Measurements from ENCODE around the gene CFTR. TPM values are rescaled to one million over a fixed set of nuclear protein-coding genes. Genes with fewer than 3 reads are reported as not detected.
"Not testable (repeated sequence)": the region's sequence is repeated elsewhere in the genome, so short reads cannot be mapped to it uniquely, and the experiment has no call there.

The CFTR gene
- total RNA-seq, 1 donor from 2014 or later, result 1.2 TPM

DNA sequence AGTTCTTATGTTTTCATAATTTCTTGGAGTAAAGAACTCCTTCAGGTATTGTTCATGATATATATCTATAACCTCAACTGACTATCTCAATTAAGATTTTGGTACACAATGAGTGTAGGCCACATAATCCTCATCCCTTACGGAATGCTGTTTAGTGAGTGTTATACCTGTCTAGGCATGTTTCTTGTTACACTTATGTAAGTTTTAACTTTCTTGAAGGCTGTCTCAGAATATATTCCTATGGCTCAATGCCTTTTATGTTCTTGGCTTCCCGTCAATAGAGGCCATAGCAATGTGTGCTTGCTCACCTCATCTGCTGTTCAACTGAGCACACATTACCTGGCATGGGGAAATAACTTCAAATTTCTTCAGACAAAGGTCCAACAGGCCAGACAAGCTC is 208.3 kb downstream of the CFTR start:
- DNase-seq, result no peak

DNA sequence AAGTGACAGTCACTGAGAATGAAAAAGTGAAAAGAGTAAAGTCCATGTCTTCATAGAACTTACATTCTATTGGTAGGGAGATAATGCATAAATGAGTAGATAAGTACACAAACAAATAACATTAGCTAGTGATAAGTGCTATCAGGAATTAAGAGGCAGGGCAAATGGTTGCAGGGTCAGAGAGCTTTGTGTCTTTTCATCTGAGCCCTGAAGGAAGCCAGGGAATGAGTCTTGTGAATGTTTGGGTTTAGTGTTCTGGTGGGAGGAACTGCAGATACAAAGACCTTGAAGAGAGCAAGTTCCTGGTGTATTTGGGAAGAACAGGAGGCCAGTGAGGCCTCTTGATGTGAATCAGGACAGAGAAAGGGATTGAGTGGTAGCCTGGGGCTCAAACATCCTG is 209.6 kb downstream of the CFTR start:
- no peak for DNase-seq

DNA sequence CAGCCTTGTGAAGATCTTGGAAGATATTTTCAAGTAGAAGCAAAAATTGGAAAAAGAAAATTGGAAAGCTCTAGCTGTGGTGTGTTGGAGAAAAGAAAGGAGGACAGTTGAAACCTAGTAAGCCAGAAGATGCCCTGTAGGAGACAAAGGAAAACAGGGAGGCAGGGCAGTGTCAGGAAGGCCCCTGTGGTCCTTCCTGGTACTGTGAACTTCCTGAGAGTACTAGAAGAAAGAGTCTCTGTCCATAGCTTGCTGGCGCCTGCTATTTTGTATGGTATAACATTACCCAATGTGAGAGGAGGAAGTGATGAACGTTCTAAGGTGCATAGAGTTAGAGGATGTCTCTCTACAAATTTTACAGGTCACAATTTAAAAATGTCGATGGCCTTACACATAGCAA is 210.3 kb downstream of the CFTR start:
- no peak for DNase-seq

DNA sequence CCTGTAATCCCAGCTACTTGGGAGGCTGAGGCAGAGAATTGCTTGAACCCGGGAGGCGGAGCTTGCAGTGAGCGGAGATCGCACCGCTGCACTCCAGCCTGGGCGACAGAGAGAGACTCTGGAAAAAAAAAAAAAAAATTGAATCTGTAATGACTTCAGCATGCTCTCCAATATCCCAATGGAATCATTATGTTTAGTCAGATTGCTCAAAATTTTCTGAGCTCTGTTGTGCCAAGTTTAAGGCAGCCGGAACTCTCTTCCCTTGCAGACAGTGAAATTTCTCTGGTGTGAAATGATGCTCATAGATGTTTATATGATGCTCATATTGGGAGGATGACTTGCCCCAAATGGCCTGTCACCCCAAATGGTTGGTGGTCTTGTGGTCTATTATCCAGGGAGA is 212.5 kb downstream of the CFTR start:
- no peak for DNase-seq

DNA sequence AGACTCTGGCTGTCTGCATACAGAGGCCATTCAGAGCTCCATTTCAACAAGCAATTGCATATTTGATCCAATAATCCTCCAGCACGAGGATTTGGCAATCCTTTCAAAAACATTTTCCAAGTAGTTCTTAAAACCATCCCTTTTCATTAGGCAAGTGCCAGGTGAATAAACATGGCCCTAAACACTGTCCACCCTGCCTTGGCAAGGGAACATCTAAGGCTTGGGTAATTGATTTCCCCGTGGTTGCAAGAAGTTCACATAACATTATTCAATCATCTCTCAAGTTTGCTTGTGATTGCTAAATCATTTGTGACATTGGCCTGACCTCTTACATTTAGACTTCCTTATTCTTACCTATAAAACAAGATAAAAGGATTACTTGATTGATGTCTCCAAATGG is 218.2 kb downstream of the CFTR start:
- no peak for DNase-seq

DNA sequence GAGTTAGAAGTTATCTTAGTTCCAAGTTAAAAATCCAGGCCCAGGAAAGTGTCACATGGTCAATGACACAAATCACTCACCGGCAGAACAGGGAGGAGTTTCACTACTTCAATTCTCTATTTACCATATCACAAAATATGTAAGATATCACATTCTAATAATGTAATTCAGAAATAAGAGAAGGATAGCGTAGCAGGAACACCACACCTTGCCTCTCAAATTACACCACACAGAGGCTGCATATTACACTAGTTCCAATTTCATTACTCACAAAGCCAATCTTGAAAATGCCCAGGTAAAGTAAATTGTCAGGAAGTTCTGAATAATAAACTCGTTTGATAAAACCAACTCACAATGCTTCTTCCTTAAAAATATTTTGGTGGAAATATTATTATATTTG is 224.2 kb downstream of the CFTR start:
- no peak for DNase-seq

DNA sequence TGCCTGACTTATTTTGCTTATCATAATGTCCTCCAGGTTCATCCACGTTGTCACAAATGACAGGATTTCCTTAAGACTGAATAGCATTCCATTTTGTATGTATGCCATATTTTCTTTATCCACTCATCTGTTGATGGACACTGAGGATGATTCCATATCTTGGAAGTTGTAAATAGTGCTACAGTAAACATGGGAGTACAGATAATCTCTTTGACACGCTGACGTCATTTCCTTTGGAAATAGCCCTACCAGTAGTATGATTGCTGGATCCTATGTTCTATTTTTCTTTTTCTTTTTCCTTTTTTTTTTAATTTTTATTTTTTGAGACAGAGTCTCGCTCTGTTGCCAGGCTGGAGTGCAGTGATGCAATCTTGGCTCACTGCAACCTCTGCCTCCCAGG is 225.8 kb downstream of the CFTR start:
- no peak for DNase-seq

DNA sequence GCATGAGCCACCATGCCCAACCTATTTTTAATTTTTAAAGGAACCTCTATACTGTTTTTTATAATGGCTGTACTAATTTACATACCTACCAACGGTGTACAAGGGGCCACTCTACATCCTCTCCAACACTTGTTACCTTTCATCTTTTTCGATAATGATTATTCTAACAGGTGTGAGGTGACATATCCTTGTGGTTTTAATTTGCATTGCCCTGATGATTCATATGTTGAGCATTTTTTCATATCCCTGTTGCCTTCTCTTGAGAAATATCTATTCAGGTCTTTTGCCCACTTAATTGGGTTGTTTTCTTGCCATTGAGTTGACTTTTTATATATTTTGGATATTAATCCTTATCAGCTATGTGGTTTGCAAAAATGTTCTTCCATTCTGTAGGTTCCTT is 226.4 kb downstream of the CFTR start:
- DNase-seq, result no peak

DNA sequence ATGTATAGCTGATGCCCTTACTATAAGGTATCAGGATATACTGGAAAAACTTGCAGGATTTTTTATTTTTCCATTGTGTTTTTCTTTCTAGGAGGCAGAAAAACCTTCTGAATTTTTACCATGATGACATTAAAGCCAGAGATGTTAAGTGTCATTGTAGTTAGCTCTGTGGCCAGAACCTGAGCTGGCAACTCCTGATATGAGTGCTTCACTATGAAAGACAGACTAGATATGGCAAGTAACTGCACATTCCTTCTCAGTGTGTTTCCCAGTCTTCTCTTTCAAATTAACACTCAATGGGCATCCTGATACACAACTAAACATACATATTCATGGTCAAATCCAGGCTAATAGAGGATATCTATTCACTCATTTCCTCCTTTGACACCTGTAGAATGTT is 227.3 kb downstream of the CFTR start:
- DNase-seq, result no peak

DNA sequence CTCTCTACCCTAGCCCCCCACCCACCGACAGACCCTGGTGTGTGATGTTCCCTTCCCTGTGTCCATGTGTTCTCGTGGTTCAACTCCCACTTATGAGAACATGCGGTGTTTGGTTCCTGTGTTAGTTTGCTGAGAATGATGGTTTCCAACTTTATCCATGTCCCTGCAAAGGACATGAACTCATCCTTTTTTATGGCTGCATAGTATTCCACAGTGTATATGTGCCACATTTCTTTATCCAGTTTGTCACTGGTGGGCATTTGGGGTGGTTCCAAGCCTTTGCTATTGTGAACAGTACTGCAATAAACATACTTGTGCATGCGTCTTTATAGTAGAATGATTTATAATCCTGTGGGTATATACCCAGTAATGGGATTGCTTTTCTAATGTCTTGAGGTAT is 228.3 kb downstream of the CFTR start:
- DNase-seq, result not testable (repeated sequence)

DNA sequence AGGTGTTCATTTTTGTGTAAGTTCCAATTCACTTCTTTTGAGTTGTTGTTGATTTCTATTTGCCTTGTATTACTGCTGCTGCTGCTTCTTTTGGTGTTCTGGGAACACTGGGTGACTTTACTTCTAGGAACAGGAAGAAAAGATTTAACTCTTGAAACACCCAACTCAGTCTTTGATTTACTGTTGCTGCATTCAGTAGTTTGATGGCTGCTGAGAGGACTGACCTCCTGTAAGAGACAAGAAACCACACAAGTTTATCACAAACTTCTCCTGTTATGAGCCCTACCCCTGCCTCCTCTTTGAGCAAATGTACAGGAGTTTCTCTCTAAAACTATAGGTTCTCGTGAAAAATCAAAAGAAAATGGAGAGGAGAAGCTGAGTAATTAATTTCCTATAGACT is 231.7 kb downstream of the CFTR start:
- DNase-seq, result no peak

DNA sequence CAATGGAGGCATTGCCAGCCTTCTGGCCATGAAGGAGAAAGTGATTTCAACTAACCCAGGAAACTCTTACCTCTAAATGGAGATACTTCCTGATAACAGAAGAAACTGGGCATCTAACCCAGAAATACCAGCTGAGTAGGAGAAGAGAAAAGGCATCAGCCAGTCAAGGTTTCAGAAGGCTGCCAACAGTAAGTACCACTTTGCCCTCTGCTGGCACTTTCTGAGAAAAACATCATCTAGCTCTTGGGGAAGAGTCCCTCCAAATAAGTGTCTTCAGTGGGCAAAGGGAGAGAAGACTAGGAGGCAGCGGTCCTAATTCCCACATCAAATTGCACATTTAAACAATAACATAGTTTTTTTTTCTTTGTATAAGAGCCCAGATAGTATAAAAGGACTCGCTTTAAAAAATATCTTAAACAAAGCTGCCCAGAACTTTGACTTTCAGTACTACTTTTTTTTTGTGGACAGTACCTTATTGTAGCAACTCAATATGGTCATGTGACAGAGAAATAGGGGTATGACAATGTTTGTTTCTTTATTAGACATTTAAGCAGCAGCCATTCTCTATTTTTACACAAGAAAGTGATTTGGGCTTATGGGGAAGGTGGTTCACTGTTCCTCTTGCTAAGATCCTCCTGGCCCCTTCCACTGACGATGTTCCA is 236.1 kb downstream of the CFTR start:
- DNase-seq, result no peak

DNA sequence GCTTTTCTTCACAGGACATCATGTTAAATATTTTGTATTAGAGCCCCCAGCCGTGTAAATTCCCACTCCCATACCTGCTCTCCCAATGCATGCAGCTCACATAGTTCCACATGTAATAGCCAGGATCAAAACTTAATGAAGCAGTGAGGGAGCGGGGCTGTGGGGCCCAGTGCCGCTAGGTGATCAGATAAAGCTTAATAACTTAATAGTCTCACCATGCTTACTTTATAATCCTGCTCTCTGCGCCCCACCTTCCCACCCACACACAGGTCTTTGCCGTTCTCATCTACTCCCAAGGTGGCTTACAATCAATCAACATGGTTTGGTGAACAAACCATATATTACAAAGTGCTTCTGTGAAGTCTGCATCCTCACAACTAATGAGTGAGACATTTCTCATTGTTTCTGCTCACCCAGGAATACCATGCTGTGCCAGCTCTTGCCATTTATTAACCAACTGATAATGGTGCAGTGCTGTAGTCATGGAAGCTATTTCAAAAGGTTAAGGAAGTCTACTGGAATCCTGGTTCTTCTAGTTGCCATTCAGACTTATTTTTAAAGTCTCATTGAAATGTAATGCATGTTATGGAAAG is 237.0 kb downstream of the CFTR start:
- DNase-seq, result no peak

DNA sequence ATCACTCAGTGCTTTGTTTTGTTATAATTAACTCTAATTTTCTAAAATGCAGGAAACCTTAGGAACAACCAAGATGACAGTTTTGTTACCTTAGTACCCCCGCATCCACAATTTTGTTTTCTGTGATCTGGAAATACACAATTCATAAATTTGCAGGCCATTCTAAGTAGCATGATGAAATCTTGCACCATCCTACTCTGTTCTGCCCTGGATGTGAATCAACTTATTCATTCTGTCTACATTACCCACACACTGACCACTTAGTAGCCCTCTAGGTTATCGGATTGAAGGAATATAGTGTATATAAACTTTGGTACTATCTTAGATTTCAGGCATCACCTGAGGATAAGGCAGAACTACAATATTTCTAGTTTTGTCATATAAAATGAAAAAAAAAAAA is 237.5 kb downstream of the CFTR start:
- DNase-seq, result no peak

Small RNA genes lying within 50 kb of the gene (small RNA-seq; reads per million reads assigned to genes)
- gene AC000111.1 (ENCODE audit: low replicate concordance) (not detected), gene AC000111.2 (ENCODE audit: low replicate concordance) (not detected)

Other genes with a start within 250 kb of the CFTR start
- 4.5 TPM for gene WNT2, start 157.0 kb upstream of the CFTR start, total RNA-seq
- gene ASZ1, start 52.5 kb upstream of the CFTR start, total RNA-seq, result not detected